HCT116 (cell line): Measurements from ENCODE around the gene NT5C2.

Experiments used
- EZH2 ChIP-seq: fragments of 200-600 bp; sonication (generic); IDR thresholded peaks from 2 replicates; pipeline ENCODE4 v1.6.1; 2017; ENCODE audit warnings: antibody characterized with exemption, mixed run types
- EZH2phosphoT487 ChIP-seq: fragments of 200-600 bp; IDR thresholded peaks from 2 replicates; pipeline ENCODE4 v1.6.1; 2018; ENCODE audit warnings: antibody characterized with exemption, borderline replicate concordance
- FOSL1 ChIP-seq: IDR thresholded peaks from 2 replicates; pipeline ENCODE4 v1.6.1; 2012; ENCODE audit warnings: low read depth
- POLR2A ChIP-seq: IDR thresholded peaks from 2 replicates; pipeline ENCODE4 v1.7.0; 2011; ENCODE audit warnings: borderline replicate concordance; ENCODE audit not compliant: insufficient read depth, insufficient read length; ENCODE audit errors: extremely low read depth
- POLR2AphosphoS5 ChIP-seq: IDR thresholded peaks from 2 replicates; pipeline ENCODE4 v1.6.1; 2011; ENCODE audit warnings: mild to moderate bottlenecking, low read depth, low read length, moderate library complexity
- RAD21 ChIP-seq: IDR thresholded peaks from 2 replicates; pipeline ENCODE4 v1.6.1; 2012; ENCODE audit warnings: low read depth, mild to moderate bottlenecking
- ZNF274 ChIP-seq: fragments of 200-500 bp; sonication (Bioruptor generic); IDR thresholded peaks from 2 replicates; pipeline ENCODE4 v1.6.1; 2014; ENCODE audit warnings: mild to moderate bottlenecking, low read depth, low read length, inconsistent platforms
- TF ChIP-seq, protein P1 (sequence below), 3 experiments: fragments of 200-600 bp in 1 of 3; sonication (generic) in 1 of 3; IDR thresholded peaks in 2 of 3; conservative IDR thresholded peaks in 1 of 3; 2 replicates each; pipeline ENCODE4 v1.5.1; 2012 to 2017; ENCODE audit warnings: low read depth in 2 of 3, low read length in 2 of 3, antibody characterized with exemption in 1 of 3, borderline replicate concordance in 1 of 3, control low read depth in 1 of 3, mild to moderate bottlenecking in 1 of 3, mixed read lengths in 1 of 3, mixed run types in 1 of 3, moderate library complexity in 1 of 3; ENCODE audit not compliant: insufficient read depth in 1 of 3
- TF ChIP-seq, protein P2 (sequence below): IDR thresholded peaks from 2 replicates; pipeline ENCODE4 v1.6.1; 2012
- TF ChIP-seq, protein P3 (sequence below): IDR thresholded peaks from 2 replicates; pipeline ENCODE4 v1.6.1; 2011; ENCODE audit warnings: mild to moderate bottlenecking, low read length, moderate library complexity; ENCODE audit not compliant: insufficient replicate concordance; ENCODE audit errors: extremely low read depth

DNA sequence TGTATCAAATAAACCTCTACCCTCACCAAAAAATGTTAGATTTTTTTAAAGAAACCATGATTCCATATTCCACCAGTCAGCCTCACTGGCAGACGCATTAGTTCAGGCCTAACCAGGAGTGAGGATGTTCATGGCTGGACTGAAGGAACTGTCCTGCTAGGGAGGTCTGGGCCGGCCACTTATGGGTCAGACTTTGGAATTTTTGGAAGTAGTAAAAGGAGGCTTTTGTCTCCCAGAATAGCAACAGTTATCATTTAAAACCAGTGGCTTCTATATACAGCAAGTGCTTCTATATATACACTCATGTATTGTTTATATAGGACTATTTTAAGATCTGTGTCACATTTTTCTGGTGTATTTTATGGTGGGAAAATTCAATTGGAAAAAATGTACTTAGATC, 154.5 kb downstream of the NT5C2 start:
- TF ChIP-seq RAD21 (no peak), POLR2A (no peak), POLR2AphosphoS5 (no peak), EZH2phosphoT487 (no peak), EZH2 (no peak), FOSL1 (no peak), ZNF274 (no peak)
- TF ChIP-seq, protein P1, sequence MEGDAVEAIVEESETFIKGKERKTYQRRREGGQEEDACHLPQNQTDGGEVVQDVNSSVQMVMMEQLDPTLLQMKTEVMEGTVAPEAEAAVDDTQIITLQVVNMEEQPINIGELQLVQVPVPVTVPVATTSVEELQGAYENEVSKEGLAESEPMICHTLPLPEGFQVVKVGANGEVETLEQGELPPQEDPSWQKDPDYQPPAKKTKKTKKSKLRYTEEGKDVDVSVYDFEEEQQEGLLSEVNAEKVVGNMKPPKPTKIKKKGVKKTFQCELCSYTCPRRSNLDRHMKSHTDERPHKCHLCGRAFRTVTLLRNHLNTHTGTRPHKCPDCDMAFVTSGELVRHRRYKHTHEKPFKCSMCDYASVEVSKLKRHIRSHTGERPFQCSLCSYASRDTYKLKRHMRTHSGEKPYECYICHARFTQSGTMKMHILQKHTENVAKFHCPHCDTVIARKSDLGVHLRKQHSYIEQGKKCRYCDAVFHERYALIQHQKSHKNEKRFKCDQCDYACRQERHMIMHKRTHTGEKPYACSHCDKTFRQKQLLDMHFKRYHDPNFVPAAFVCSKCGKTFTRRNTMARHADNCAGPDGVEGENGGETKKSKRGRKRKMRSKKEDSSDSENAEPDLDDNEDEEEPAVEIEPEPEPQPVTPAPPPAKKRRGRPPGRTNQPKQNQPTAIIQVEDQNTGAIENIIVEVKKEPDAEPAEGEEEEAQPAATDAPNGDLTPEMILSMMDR (IDR thresholded peaks at IDR 0.05 in 2 of 3, conservative IDR thresholded peaks at IDR 0.05 in 1 of 3; ENCODE audit: borderline replicate concordance in 1 of 3, insufficient read depth in 1 of 3, low read depth in 2 of 3, low read length in 2 of 3), result no peak
- TF ChIP-seq, protein P2, sequence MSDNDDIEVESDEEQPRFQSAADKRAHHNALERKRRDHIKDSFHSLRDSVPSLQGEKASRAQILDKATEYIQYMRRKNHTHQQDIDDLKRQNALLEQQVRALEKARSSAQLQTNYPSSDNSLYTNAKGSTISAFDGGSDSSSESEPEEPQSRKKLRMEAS, result no peak
- TF ChIP-seq, protein P3, sequence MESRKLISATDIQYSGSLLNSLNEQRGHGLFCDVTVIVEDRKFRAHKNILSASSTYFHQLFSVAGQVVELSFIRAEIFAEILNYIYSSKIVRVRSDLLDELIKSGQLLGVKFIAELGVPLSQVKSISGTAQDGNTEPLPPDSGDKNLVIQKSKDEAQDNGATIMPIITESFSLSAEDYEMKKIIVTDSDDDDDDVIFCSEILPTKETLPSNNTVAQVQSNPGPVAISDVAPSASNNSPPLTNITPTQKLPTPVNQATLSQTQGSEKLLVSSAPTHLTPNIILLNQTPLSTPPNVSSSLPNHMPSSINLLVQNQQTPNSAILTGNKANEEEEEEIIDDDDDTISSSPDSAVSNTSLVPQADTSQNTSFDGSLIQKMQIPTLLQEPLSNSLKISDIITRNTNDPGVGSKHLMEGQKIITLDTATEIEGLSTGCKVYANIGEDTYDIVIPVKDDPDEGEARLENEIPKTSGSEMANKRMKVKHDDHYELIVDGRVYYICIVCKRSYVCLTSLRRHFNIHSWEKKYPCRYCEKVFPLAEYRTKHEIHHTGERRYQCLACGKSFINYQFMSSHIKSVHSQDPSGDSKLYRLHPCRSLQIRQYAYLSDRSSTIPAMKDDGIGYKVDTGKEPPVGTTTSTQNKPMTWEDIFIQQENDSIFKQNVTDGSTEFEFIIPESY, result no peak
